GM12878 (cell line): ENCODE results near the gene SYTL1. TPM values are rescaled to one million over a fixed set of nuclear protein-coding genes. Genes with fewer than 3 reads are reported as not detected.

Source experiments
- ATAC-seq: fragments of 200-7000 bp; cut with Tn5 transposase; 3 replicates; pipeline ENCODE4 v1.9.1; 2020; ENCODE audit warnings: mild to moderate bottlenecking, moderate library complexity
- BruUV-seq: library from RNA; stranded (reverse); fragments of 400-500 nt; replicated peaks from 2 replicates; lab custom pipeline; 2021; lab: Mats Ljungman, UMichigan
- CTCF ChIA-PET: fragments of 300-600 bp; sonication (Branson Sonifier 250); formaldehyde crosslinking; extraction: SDS; loops from one replicate; lab custom pipeline; 2021; ENCODE audit warnings: inconsistent platforms; lab: Yijun Ruan, JAX
- POLR2A ChIA-PET: fragments of 350-600 bp; formaldehyde crosslinking; extraction: SDS; loops from one replicate; lab custom pipeline; 2021; ENCODE audit warnings: inconsistent platforms; lab: Charles Lee
- RAD21 ChIA-PET: fragments of 300-600 bp; sonication (Branson Sonifier 250); formaldehyde crosslinking; loops from one replicate; lab custom pipeline; 2023; ENCODE audit warnings: antibody characterized with exemption; ENCODE audit not compliant: unreplicated experiment; lab: Charles Lee
- SMC1A ChIA-PET: fragments of 300-600 bp; sonication (Branson Sonifier 250); formaldehyde crosslinking; loops from one replicate; lab custom pipeline; 2023; ENCODE audit not compliant: unreplicated experiment, uncharacterized antibody; lab: Charles Lee
- DNase-seq: peaks from one replicate; pipeline ENCODE4 v3.0.0-alpha.2; 2011; ENCODE audit warnings: low read depth, low spot score
- FAIRE-seq: peaks from 3 replicates; lab custom pipeline; 2011; peaks lifted over from hg19 to GRCh38; lab: Jason Lieb, UNC
- H2AFZ ChIP-seq: 2 replicates; pipeline ENCODE4 v1.6.0; 2011; ENCODE audit warnings: low read depth, low read length, control low read depth; ENCODE audit not compliant: control insufficient read depth
- H3K27ac ChIP-seq: 2 replicates; pipeline ENCODE4 v1.5.1; 2011; ENCODE audit warnings: control low read depth; ENCODE audit not compliant: control insufficient read depth, insufficient read depth
- H3K27me3 ChIP-seq, 2 experiments: replicated peaks in 1 of 2; 2 replicates each; pipeline versions ENCODE4 v1.6.0 to v1.6.1; 2011; ENCODE audit warnings: low read length in 1 of 2; ENCODE audit not compliant: control insufficient read depth in 2 of 2, insufficient read depth in 2 of 2
- H3K36me3 ChIP-seq, 2 experiments: 2 replicates each; pipeline ENCODE4 v1.5.1; 2011; ENCODE audit warnings: low read length in 1 of 2; ENCODE audit not compliant: control insufficient read depth in 2 of 2, insufficient read depth in 2 of 2
- H3K4me1 ChIP-seq: 2 replicates; pipeline ENCODE4 v1.6.1; 2011; ENCODE audit warnings: mild to moderate bottlenecking, low read length, moderate library complexity, mixed read lengths; ENCODE audit not compliant: control insufficient read depth, insufficient read depth
- H3K4me2 ChIP-seq: 2 replicates; pipeline ENCODE4 v1.6.0; 2011; ENCODE audit warnings: control low read depth; ENCODE audit not compliant: control insufficient read depth, insufficient read depth
- H3K4me3 ChIP-seq: fragments of 200-600 bp; sonication (generic); 2 replicates; pipeline ENCODE4 v1.5.1; 2016
- H3K79me2 ChIP-seq: 2 replicates; pipeline ENCODE4 v1.6.0; 2011; ENCODE audit warnings: low read length; ENCODE audit not compliant: control insufficient read depth, insufficient read depth
- H3K9ac ChIP-seq: 2 replicates; pipeline ENCODE4 v1.8.0; 2011; ENCODE audit warnings: low read length, control low read depth, mixed read lengths; ENCODE audit not compliant: control insufficient read depth, insufficient read depth
- H3K9me3 ChIP-seq: replicated peaks from 3 replicates; pipeline ENCODE4 v1.5.1; 2011; ENCODE audit warnings: mild to moderate bottlenecking, low read length; ENCODE audit not compliant: control insufficient read depth, insufficient read depth
- H4K20me1 ChIP-seq: 2 replicates; pipeline ENCODE4 v1.6.0; 2011; ENCODE audit not compliant: control insufficient read depth, insufficient read depth
- BCL11A ChIP-seq: IDR thresholded peaks from 2 replicates; pipeline ENCODE4 v1.6.1; 2011; ENCODE audit warnings: low read depth, low read length
- CEBPZ ChIP-seq: fragments of 150-350 bp; IDR thresholded peaks from 2 replicates; pipeline ENCODE4 v1.6.1; 2016; ENCODE audit warnings: low read depth, low read length
- HSF1 ChIP-seq: fragments of 150-350 bp; IDR thresholded peaks from 2 replicates; pipeline ENCODE4 v1.6.1; 2014; ENCODE audit warnings: mild to moderate bottlenecking, low read depth, low read length
- NBN ChIP-seq: fragments of 450-650 bp; IDR thresholded peaks from 2 replicates; pipeline ENCODE4 v1.6.1; 2016
- RBBP5 ChIP-seq: fragments of 200-600 bp; sonication (generic); conservative IDR thresholded peaks from 2 replicates; pipeline ENCODE4 v1.6.1; 2016
- WGBS: methylation state at CpG from one replicate; pipeline ENCODE4 v1.1.6; 2016; ENCODE audit warnings: low lambda C conversion rate; ENCODE audit not compliant: insufficient replicate concordance, insufficient coverage; ENCODE audit errors: missing lambda C conversion rate; 5-methylcytosine and 5-hydroxymethylcytosine counted together
- in situ Hi-C: fragments of 300-500 bp; cut with MboI; formaldehyde crosslinking; loops from 9 replicates; pipeline ENCODE4 v1.14.3; 2018; ENCODE audit warnings: mixed read lengths
- intact Hi-C: fragments of 100-400 bp; cut with micrococcal nuclease; formaldehyde crosslinking; loops from one replicate; pipeline ENCODE4 v1.14.2; 2022; ENCODE audit not compliant: unreplicated experiment
- polyA plus RNA-seq, 11 experiments: library from polyadenylated mRNA; depleted of rRNA in 4 of 11; unstranded in 6 of 11; stranded (reverse) in 5 of 11; fragments of >200 nt; fragmentation: Nextera tagmentation in 4 of 11; fragmentation: Illumina TruSeq in 1 of 11; extraction: Ambion mirVana in 4 of 11; extraction: Trizol in 1 of 11; gene quantifications; 1 replicate in 1 of 11; 2 replicates in 10 of 11; pipeline versions ENCODE4 v1.2.1 to v1.2.3, GENCODE V29; 2011 to 2016; ENCODE audit warnings: inconsistent platforms in 2 of 11, missing spikeins in 2 of 11, low read depth in 1 of 11
- total RNA-seq, 4 experiments: library from RNA; depleted of rRNA in 3 of 4; stranded (reverse); fragments of >200 nt in 3 of 4; fragmentation: Illumina TruSeq in 1 of 4; extraction: Trizol in 1 of 4; gene quantifications; 2 replicates each; pipeline versions ENCODE4 v1.2.1 to v1.2.3, GENCODE V29; 2013 to 2021

The SYTL1 gene
- total and polyA plus RNA-seq, 10 of the 15 experiments (the other 5 are each of a cell fraction or from before 2014, with no cell fraction given) = 0.72 to 45.6 (median 14.8) TPM

DNA sequence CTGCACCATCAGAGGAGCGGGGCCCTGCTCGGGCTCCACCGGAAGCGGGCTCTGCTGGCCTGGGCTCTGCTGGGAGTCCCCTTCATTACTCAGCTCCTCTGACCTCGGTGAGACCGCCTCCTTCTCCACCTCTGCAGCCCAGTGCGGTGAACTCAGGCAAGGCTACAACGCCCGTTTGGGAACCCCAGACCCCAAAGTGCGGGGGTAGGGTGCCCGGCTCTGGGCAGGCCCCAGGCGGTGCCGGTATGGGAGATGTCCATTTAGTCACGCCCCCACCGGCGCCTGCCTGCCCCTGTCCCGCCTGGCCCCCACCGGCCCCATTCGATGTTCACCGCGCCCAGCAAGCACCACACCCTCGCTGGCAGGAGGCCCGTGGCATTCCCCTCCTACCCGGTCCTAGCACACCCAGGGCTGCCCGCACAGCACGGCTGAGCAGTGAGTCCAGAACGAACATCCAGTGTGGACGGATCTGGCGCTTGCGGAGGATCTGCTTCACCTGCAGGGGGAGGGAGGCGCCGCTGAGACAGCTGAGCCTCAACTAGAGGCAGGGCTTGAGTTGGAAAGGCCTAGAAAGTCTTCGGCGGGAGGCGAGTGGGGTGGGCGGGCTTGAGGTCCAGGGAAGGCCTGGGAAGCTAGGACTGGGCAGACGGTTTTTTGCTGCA is 14.9 kb downstream of the SYTL1 start:
- no TSS peak for BruUV-seq
- Histone ChIP-seq H3K4me3 (peak overlapping the region; percentile 54; the same call in 1 of the 2 replicates), H3K4me2 (peak overlapping the region; percentile 68; the same call in 1 of the 2 replicates), H4K20me1 (no peaks in the 10 kb centered on the region), H3K9ac (no peak overlapping the region), H3K79me2 (no peaks in the 10 kb centered on the region), H3K36me3 (no peaks in the 10 kb centered on the region), H3K27ac (no peak overlapping the region), H3K4me1 (peaks cover 13% of the 10 kb centered on the region), H2AFZ (peak overlapping the region; percentile 93), H3K9me3 (no peaks in the 10 kb centered on the region), H3K27me3 (no peaks in the 10 kb centered on the region; a peak in 1 of 4 replicates)
- in situ Hi-C loops = no loop called here
- WGBS = 23% methylated on average over 34 of the region's 37 CpGs
- FAIRE-seq = no peak
- ATAC-seq = no peak
- ChIA-PET POLR2A (no interaction called here), SMC1A (interaction anchor here (0.8 to 2.0 kb wide), 10 partner anchors 8 to 250 kb away, joined by 3 to 16 read pairs (median 4); partner anchors contain the start of gene MAP3K6), RAD21 (interaction anchor here (0.7 to 3.1 kb wide), 8 partner anchors 9 to 257 kb away, joined by 3 to 16 read pairs (median 4); partner anchors contain the start of genes GPR3 and MAP3K6), CTCF (interaction anchor here (0.9 to 8.7 kb wide), 22 partner anchors 10 to 306 kb away, joined by 3 to 126 read pairs (median 5); partner anchors contain the start of genes AHDC1, GPR3, MAP3K6 and SYTL1)
- TF ChIP-seq NBN (no peak), CEBPZ (no peak), BCL11A (no peak), HSF1 (no peak), RBBP5 (no peak)
- DNase-seq = no peak
- intact Hi-C loops = loop anchor here (1.0 kb wide), 1 partner anchor 32 kb away; no protein-coding TSS in a partner anchor
